Measurements from ENCODE around the gene TP53RK.

Gene TP53RK

DNA sequence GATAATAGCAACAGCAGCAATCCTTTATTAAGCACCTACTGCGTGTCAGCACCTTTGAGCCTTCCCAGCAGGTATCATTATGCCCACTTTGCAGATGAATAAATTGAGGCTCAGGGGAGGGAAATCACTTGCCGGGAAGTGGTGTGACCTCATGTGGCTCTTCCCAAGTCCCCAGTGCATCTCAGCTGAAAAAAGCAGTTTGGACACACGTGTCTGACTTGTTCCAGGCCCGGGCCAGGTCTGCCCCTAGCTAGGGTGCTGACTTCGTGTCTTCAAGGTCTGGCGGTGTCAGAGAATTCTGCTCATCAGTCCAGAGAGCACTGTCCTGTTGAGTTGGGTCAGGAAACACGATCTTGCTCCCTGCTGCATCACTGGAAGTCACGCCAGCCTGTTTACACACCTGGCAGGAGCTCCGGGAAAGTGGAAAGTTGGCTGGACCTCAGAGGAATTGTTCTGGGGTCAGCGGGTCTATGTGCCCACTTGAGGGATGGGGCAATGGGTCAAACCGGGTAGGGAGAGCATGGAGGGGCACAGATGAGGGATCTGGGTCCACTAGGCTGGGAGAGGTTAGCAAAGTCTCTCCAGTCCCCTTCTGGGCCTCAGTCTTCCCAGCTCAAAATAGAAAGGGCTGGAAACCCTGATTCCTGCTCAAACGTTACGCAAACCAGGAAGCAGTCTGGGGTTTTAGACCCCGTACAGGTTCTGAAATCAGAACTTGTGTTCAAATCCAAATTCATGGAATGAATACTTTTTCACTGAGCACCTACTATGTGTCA is 48.5 kb downstream of the TP53RK start:
- Histone ChIP-seq H3K4me3 (ENCODE audit: low read depth, low read length) (no peak overlapping the region), H3K36me3 (no peaks in the 10 kb centered on the region), H3K9me3 (ENCODE audit: severe bottlenecking) (no peaks in the 10 kb centered on the region), H3K27me3 (ENCODE audit: insufficient read depth, low read depth, severe bottlenecking) (no peaks in the 10 kb centered on the region), H3K27ac (no peak overlapping the region)
- DNase-seq, result no peak
- TF ChIP-seq, protein P1, sequence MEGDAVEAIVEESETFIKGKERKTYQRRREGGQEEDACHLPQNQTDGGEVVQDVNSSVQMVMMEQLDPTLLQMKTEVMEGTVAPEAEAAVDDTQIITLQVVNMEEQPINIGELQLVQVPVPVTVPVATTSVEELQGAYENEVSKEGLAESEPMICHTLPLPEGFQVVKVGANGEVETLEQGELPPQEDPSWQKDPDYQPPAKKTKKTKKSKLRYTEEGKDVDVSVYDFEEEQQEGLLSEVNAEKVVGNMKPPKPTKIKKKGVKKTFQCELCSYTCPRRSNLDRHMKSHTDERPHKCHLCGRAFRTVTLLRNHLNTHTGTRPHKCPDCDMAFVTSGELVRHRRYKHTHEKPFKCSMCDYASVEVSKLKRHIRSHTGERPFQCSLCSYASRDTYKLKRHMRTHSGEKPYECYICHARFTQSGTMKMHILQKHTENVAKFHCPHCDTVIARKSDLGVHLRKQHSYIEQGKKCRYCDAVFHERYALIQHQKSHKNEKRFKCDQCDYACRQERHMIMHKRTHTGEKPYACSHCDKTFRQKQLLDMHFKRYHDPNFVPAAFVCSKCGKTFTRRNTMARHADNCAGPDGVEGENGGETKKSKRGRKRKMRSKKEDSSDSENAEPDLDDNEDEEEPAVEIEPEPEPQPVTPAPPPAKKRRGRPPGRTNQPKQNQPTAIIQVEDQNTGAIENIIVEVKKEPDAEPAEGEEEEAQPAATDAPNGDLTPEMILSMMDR (IDR thresholded peaks at IDR 0.05; ENCODE audit: low read depth, low read length), result no peak

GRCh38 chr20:46640044-46640443 is 49.2 kb downstream of the TP53RK start:
- H3K4me3 ChIP-seq (ENCODE audit: low read depth, low read length), result no peak overlapping the region
- H3K27ac ChIP-seq, result no peak overlapping the region
- DNase-seq, result no peak
- H3K36me3 ChIP-seq, result no peaks in the 10 kb centered on the region
- TF ChIP-seq, protein P1 (IDR thresholded peaks at IDR 0.05; ENCODE audit: low read depth, low read length), result no peak
- no peaks in the 10 kb centered on the region for H3K9me3 ChIP-seq (ENCODE audit: severe bottlenecking)
- no peaks in the 10 kb centered on the region for H3K27me3 ChIP-seq (ENCODE audit: insufficient read depth, low read depth, severe bottlenecking)

- no peak overlapping the region for H3K27ac ChIP-seq
- DNase-seq, result no peak
- no peaks in the 10 kb centered on the region for H3K36me3 ChIP-seq
- TF ChIP-seq, protein P1 (IDR thresholded peaks at IDR 0.05; ENCODE audit: low read depth, low read length), result no peak
- no peaks in the 10 kb centered on the region for H3K27me3 ChIP-seq (ENCODE audit: insufficient read depth, low read depth, severe bottlenecking)
- H3K4me3 ChIP-seq (ENCODE audit: low read depth, low read length), result no peak overlapping the region
- H3K9me3 ChIP-seq (ENCODE audit: severe bottlenecking), result no peaks in the 10 kb centered on the region
Observed at GRCh38 chr20:46639587-46639986, 49.7 kb downstream of the TP53RK start.

DNA sequence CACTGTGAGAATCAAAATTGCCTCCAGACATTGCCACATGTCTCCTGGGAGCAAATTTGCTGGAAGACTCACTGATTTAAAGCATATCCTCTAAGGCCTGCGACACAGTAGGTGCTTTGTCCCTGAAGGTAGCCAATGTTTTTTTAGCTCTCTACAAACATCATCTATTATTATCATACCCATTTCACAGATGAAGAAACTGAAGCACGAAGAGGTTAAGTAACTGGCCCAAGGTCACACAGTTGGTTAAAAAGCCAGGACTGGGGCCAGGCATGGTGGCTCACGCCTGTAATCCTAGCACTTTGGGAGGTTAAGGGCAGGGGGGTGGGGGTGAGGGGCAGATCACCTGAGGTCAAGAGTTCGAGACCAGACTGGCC is 50.4 kb downstream of the TP53RK start:
- no peaks in the 10 kb centered on the region for H3K36me3 ChIP-seq
- DNase-seq, result no peak

DNA sequence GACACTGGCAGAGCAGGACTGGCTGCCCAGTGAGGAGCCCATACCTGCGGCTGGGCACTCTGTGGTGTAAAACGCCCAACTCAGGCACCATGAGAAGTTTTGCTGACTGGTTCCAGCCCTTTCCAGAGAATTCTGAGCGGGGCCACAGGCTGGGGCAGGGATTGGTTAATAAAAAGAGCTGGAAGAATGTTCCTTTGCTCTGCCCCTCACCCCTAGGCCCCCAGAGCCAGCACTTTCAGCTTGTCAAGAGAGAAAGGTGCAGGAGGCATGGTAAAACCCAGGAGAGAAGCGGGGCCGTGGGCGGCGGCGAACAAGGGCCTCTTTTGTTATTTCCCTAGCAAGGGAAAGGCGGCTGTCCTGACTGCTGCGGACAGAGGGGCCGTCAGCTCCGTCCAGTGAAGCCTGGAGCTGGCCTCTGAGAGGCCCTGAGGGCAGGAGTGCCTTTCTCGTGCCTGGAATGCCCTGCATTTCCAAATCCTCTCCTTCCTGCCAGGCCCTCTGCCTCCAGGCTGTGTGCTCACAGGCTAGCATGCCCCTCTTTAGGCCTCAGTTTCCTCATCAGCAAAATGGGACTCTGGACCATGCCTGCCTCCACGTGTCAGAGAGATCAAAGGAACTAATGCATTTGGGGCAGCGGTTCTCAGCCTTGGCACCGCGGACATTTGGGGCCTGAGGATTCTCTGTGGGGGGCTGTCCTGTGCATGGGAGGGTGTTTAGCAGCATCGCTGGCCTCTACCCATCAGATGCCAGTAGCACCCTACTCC is 50.9 kb downstream of the TP53RK start:
- no peak for DNase-seq
- H3K36me3 ChIP-seq, result no peaks in the 10 kb centered on the region
- H3K27ac ChIP-seq, result no peak overlapping the region
- H3K4me3 ChIP-seq (ENCODE audit: low read depth, low read length), result no peak overlapping the region
- no peaks in the 10 kb centered on the region for H3K27me3 ChIP-seq (ENCODE audit: insufficient read depth, low read depth, severe bottlenecking)
- TF ChIP-seq, protein P1 (IDR thresholded peaks at IDR 0.05; ENCODE audit: low read depth, low read length), result no peak
- H3K9me3 ChIP-seq (ENCODE audit: severe bottlenecking), result no peaks in the 10 kb centered on the region

More for the DNA sequence above, 50.4 kb downstream of the TP53RK start:
- Histone ChIP-seq H3K4me3 (ENCODE audit: low read depth, low read length) (no peak overlapping the region), H3K27me3 (ENCODE audit: insufficient read depth, low read depth, severe bottlenecking) (no peaks in the 10 kb centered on the region), H3K27ac (no peak overlapping the region), H3K9me3 (ENCODE audit: severe bottlenecking) (no peaks in the 10 kb centered on the region)
- TF ChIP-seq, protein P1 (IDR thresholded peaks at IDR 0.05; ENCODE audit: low read depth, low read length), result no peak
